ENCODE measurements around the gene TFAP2C.

TFAP2C gene

GRCh38 chr20:56628873-56629463 lies at the start of gene TFAP2C:
Gene TFAP2C (plus strand): TSS chr20:56629306. CDS start chr20:56629545, 239 bp downstream.
- peak in 1 of 3 experiments; percentile 48 for DNase-seq (ENCODE audit: low read depth in 3 of 3)

DNA sequence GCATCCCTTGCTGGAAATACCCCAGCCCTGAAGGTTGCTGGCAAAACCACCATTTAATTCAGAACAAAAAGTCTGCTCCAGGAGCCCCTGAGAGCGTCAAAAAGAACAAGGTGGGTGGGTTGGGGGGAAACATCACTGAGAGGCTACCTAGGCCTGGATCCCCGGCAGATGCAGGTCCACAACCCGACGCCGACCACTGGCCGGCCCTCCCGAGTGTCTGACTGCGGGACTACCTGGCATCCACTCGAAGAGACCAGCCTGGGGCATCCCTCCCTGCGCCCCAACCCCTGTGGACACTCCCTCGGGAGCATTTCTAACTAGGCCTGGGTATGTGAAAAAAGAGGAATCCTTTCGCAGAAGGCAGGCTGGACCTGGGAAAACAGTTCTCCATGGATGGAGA lies 48.9 kb upstream of the TFAP2C start:
- DNase-seq (ENCODE audit: low read depth in 3 of 3) = no peak

DNA sequence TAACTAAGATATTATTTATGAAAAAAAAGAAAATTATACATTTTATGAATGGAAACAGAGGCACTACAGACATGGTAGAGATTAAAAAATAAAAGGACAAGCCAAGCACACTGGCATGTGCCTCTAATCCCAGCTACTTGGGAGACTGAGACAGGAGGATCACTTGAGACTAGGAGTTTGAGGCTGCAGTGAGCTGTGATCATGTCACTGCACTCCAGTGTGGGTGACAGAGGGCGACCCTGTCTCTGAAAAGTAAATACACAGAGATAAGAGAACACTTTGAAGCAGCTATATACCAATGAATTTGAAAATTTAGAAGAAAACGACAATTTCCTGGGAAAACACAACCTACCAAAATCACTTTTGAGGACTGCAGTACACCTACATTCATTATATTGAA lies 47.4 kb upstream of the TFAP2C start:
- no peak for DNase-seq (ENCODE audit: low read depth in 3 of 3)

GRCh38 chr20:56582542-56582941 lies 46.6 kb upstream of the TFAP2C start:
- DNase-seq (ENCODE audit: low read depth in 3 of 3) = no peak

DNA sequence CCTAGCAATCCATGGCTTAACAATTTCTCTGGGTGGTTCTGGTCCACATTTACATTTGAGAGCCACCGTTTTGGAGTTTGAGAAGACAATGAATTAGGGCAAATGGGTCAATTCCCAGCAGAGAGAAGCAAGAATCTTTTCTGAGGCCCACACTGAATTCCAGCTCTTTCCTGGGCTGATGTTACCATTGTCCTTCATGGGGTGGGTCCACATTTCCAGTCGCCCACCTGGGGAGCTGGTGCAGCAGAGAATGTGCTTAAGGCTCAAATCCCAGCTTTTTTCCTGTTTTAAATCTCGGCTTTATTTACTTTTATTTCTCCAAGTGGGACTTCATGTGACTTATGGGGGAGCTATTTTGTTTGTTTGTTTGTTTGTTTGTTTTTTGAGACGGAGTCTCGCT lies 44.2 kb upstream of the TFAP2C start:
- DNase-seq (ENCODE audit: low read depth in 3 of 3) = no peak

- DNase-seq (ENCODE audit: low read depth in 3 of 3) = no peak
These were observed 41.6 kb upstream of the TFAP2C start for GRCh38 chr20:56587307-56588041.

- DNase-seq (ENCODE audit: low read depth in 3 of 3) = no peak
These were observed 40.1 kb upstream of the TFAP2C start for GRCh38 chr20:56588996-56589395.

GRCh38 chr20:56589633-56590032 lies 39.5 kb upstream of the TFAP2C start:
- no peak for DNase-seq (ENCODE audit: low read depth in 3 of 3)

DNA sequence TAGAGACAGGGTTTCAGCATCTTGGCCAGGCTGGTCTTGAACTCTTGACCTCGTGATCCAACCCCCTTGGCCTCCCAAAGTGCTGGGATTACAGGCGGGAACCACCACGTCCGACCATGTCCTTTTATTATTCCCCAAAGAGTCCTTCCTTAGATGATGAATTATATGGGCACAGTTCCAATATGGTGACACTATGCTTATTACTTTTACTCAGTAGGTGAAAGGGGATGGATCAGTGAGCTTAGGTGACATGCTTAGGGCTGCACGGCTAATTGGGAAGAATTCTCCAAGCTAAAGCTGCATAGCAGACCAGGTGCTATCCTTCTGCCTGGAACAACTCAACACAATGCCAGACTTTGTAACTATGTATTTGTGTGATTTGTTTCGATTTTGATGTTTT lies 38.2 kb upstream of the TFAP2C start:
- DNase-seq (ENCODE audit: low read depth in 3 of 3) = no peak

DNA sequence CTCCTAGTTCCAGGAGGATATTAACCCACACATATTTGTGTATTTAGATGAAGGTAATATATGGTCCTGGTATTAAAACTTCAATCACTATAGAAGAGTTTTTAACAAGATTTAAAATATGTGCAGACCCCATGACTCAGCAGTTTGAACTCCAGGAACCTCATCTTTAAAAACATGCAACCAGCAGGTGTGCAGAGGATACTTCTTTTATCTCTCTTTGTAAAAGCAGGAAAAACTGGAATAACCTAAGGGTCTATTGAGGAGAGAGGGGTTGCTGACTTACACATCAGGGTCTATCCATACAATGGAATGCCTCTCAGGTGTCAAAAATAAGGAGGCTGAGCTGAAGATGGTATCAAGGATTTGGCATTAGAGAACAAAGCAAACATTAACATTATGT lies 36.9 kb upstream of the TFAP2C start:
- no peak for DNase-seq (ENCODE audit: low read depth in 3 of 3)

DNA sequence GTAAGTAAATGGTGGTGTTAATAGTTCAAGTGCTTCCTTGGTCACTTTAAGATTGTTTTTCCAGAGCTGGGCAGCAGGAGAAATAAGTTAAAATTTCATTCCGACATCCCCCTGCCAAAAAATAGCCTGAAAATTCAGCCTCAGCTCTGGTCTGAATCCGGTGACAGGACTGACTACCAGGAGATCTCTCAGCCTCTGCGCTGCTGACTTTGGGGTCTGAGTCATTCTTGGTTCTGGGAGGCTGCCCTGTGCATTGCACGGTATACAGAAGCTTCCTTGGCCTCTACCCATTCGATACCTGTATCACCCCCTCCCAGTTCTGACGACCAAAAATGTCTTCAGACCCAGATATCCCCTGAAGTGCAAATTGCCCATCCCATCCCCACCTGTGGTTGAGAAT lies 36.3 kb upstream of the TFAP2C start:
- no peak for DNase-seq (ENCODE audit: low read depth in 3 of 3)

DNA sequence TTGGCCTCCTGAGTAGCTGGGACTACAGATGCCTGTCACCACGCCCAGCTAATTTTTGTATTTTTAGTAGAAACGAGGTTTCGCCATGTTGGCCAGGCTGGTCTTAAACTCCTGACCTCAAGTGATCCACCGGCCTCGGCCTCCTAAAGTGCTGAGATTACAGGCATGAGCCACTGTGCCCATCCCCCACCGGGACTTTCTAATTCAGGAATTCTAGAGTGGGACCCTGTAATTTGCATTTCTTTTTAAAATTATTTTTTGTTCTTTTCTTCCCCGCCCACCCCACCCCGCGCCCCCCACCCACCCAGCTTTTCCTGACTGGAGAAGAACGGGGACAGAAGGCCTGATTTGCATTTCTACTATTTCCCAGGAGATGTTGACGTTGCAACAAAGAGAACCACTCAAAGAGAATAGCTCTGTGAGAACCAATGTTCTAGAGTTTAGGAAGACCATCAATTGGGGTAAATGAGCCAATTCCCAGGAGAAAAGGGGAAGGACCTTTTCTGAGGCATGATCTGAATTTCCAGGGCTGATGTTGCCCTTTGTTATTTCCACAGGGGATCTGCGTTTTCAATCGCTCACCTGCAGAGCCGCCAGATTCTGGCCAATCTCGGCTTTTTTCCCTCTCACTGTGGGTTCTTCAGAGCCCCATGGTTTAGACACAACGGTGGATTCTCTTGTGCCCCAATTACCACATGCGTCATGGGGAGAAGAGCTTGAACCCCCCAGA lies 33.2 kb upstream of the TFAP2C start:
- no peak for DNase-seq (ENCODE audit: low read depth in 3 of 3)

DNA sequence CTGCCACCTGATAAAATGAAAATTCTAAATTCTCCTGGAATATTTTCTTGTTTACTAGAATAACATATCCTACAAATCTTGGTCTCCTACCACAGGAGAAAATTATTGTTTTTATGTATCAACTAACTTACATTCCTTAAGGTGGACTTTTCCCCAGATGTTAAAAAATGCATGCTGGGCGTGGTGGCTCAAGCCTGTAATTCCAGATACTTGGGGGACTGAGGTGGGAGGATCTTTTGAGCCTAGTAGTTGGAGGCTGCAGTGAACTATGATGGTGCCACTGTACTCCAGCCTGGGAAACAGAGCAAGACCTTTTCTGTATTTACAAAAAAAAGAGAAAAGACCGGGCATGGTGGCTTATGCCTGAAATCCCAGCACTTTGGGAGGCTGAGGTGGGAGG lies 27.9 kb upstream of the TFAP2C start:
- no peak for DNase-seq (ENCODE audit: low read depth in 3 of 3)

- no peak for DNase-seq (ENCODE audit: low read depth in 3 of 3)
These were observed 24.4 kb upstream of the TFAP2C start for GRCh38 chr20:56604673-56605072.

DNA sequence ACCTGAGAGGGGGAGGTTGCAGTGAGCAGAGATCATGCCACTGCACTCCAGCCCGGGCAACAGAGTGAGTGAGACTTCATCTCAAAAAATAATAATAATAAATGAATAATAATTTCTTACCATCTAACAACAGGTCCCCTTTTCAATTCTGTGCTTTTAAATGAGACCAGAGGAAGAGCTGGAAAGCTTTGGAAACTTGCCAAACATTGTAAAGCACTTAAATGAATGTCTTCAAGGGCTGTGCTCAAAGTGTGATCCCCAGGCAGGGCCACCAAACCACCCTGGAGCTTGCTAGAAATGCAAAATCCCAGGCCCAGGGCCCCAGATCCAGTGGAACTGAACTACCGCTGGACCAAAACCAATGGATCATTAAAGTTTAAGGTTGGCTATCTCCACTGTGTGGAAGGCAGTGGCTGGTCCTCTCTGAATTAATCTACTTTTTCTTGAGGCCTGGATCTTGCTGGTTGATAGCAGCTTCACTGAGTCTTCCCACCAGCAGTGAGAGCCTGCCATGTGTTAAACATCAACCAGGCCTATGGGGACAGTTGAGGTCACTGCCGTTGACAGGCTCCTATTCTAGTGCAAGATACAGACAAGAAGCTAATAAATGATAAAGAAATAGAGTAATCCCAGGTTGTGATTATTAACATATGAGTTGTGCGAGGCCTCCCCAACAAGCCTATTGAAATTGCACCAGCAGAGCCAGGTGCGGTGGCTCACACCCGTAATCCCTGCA lies 23.7 kb upstream of the TFAP2C start:
- DNase-seq (ENCODE audit: low read depth in 3 of 3) = no peak

DNA sequence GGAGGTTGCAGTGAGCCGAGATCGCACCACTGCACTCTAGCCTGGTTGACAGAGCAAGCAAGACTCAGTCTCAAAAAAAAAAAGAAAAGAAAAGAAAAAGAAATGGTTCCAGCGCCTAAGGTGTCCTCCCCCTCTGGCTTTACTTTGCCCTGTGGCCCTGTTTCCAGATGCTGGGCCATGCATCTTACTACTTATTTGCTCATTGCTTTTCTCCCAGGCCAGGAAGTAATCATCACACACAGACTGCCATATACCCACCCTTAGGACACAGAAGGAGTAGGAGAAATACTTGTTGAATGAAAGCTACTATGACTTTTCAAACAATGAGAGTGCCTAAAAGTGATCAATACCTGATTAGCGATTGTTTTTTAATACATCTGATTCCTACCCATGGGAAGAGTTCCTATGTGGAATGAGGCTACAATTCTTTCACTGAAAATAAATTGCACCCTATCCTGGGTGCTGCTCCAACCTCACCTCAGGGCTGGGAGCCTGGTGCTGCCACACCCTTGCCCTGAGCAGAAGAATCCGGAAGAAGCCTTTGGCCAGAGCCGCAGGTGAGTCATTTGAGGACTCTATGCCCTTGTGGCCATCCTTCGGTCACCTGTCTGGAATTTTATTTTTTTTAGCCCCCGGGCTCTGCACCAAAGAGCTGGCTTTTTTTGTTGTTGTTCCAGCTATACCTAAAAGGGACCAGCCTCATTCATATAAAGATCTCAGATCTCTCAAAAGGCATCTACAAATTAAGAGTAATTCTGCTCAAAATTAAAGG lies 22.7 kb upstream of the TFAP2C start:
- DNase-seq (ENCODE audit: low read depth in 3 of 3) = no peak

DNA sequence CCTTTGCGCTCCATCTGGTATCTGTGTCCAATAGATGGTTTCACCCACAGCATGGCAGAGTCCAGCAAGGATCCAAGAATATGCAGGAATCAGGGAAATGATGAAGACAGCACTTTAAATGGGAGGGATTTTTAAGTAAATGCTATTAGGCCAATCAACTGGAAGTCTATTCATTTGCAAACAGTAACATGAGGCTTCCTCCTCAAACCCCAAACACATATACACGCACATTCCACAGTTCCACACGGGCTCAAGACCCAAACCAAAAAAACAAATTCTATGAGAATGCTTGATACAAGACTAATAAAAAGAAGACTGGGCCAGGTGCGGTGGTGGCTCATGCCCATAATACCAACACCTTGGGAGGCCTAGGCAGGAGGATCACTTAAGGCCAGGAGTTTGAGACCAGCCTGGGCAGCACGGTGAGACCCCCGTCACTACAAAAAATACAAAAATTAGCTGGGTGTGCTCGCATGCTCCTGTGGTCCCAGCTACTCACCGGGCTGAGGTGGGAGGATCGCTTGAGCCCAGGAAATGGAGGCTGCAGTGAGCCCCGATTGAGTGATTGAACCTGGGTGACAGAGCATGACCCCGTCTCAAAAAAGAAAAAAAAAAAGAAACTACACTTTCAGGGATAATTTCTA lies 21.9 kb upstream of the TFAP2C start:
- DNase-seq (ENCODE audit: low read depth in 3 of 3) = no peak

DNA sequence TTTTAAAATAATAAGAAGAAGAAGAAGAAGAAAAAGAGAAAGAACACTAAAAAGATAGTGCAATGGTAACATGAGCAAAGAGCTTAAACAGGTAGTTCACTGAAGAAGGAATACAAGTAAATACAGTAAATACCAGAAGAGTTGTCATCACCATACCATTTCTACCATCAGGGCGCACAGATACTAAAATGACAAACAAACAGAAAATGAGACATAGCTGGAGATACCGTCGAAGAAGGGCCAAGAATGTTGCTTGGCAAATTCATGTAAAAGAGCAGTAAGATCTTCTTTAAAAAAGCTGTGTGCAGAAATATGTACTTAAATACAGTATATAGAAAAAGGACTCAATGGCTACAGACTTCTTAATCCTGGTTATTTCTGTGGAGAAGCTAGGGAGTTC lies 20.7 kb upstream of the TFAP2C start:
- DNase-seq (ENCODE audit: low read depth in 3 of 3) = no peak

GRCh38 chr20:56609321-56609720 lies 19.8 kb upstream of the TFAP2C start:
- DNase-seq (ENCODE audit: low read depth in 3 of 3) = no peak

DNA sequence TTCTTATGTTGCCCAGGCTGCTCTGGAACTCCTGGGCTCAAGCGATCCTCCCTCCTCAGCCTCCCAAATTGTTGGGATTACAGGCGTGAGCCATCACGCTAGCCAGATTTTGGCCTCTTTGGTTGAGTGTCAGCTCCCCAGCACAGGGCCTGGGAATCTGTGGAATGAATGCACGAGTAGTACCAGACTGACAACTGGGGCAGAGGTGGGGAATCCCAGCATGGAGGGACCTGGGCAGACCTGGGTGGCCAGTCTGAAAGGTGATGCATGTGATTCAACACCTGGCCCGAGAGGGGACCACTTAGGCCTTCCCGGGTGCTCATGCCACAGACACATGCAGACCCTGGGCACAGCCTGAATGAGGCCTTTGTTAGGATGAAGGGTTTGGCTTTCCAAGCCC lies 19.0 kb upstream of the TFAP2C start:
- DNase-seq (ENCODE audit: low read depth in 3 of 3) = no peak

- DNase-seq (ENCODE audit: low read depth in 3 of 3) = no peak
These were observed 14.9 kb upstream of the TFAP2C start for GRCh38 chr20:56614196-56614595.

Measured in stimulated activated CD4-positive, alpha-beta T cell treated with anti-CD3 and anti-CD28 coated beads, TNF-alpha, amount 100 ng/mL, for 24 hours (primary cell).